GM19238 (cell line): ENCODE measurements around the gene CD28.
"Not testable (repeated sequence)": the region's sequence is repeated elsewhere in the genome, so short reads cannot be mapped to it uniquely, and the experiment has no call there.

Experiments
- DNase-seq: peaks from one replicate; pipeline ENCODE4 v3.0.0; 2011; ENCODE audit warnings: low spot score; ENCODE audit not compliant: insufficient read length

CD28 gene

GRCh38 chr2:203782262-203782976, 76.0 kb downstream of the CD28 start:
- peak; percentile 55 for DNase-seq

- no peak for DNase-seq
These were observed 77.2 kb downstream of the CD28 start for GRCh38 chr2:203783496-203784203.

DNA sequence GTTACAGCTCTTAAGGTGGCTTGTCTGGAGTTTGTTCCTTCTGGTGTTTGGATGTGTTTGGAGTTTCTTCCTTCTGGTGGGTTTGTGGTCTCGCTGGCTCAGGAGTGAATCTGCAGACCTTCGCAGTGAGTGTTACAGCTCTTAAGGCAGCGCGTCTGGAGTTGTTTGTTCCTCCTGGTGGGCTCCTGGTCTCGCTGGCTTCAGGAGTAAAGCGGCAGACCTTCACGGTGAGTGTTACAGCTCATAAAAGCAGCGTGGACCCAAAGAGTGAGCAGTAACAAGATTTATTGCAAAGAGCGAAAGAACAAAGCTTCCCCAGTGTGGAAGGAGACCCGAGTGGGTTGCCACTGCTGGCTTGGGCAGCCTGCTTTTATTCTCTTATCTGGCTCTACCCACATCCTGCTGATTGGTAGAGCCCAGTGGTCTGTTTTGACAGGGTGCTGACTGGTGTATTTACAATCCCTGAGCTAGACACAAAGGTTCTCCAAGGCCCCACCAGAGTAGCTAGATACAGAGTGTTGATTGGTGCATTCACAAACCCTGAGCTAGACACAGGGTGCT, 78.4 kb downstream of the CD28 start:
- not testable (repeated sequence) for DNase-seq

GRCh38 chr2:203785391-203786110, 79.1 kb downstream of the CD28 start:
- DNase-seq: not testable (repeated sequence)

DNA sequence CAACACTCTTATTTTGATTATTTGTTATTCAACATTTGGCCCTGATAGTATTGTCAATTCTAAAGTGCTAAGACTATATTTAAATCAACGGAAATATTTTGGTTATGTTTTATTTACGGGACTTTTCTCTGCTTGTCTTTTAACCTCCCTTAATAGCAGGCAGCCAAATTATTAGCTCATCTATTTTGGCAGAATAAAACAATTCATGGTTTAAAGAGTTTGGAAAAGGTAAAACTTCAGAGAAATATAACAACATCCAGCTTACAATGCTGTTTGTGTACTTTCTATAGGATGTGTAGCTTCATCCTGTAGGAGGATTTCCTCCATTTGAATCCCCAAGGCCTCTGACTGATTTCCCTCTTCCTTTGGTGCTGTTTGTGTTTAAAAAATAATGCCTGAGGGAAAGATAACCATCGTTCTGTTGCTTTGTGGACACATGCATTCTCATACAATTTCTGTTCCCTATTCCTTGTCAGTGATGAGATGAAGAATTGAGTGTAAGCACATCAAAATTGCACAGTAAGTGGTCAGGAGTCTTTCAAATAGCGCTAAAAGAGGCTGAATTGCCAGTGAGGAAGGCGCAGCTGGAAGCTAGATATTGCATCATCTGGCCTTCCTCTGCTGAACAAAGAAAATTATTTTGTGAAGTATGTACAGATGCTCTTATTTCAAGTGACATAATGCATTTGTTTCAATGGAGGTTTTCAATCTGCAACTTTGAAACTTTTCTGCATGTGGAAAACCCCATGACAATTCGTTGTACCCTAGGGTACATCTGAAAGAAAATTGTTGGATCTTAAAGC, 80.3 kb downstream of the CD28 start:
- no peak for DNase-seq

DNA sequence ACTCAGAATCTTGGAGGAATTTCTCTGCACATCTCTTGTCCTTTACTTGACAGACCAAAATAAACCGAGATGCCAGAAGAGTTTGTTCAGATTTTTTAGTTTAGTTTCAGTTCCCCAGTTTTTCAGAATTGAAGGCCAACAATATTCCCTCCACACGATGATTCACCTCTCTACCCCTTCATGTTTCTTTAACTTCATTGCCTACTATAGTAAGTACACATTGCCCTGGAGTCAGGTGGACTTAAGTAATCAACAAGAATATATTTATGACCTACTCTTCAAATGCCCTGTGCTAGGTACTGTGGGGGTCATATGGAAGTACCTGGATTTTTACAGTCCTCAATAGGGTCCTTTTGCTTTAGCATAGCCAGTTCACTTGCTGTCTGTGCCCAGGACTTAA, 81.5 kb downstream of the CD28 start:
- no peak for DNase-seq
